Neural progenitor cell (in vitro differentiated cells): Measurements from ENCODE around the gene SLC5A6. TPM values are rescaled to one million over a fixed set of nuclear protein-coding genes. Genes with fewer than 3 reads are reported as not detected.
A peak's percentile ranks its signal among the peaks of the same experiment; 100 is the strongest.
"Not testable (repeated sequence)": the region's sequence is repeated elsewhere in the genome, so short reads cannot be mapped to it uniquely, and the experiment has no call there.

Experiments
- DNase-seq: peaks from one replicate; pipeline ENCODE4 v3.0.0-alpha.2; 2016; ENCODE audit warnings: low spot score
- H2AFZ ChIP-seq: fragments of 200-600 bp; sonication (generic); replicated peaks from 2 replicates; pipeline ENCODE4 v1.6.1; 2016; ENCODE audit warnings: antibody characterized with exemption
- H3F3A ChIP-seq: fragments of 200-600 bp; sonication (generic); 2 replicates; pipeline ENCODE4 v1.6.1; 2016; ENCODE audit warnings: antibody characterized with exemption, low read depth
- H3K27ac ChIP-seq: fragments of 200-600 bp; sonication (generic); 2 replicates; pipeline ENCODE4 v1.5.1; 2016; ENCODE audit warnings: mild to moderate bottlenecking
- H3K27me3 ChIP-seq: fragments of 200-600 bp; sonication (generic); 2 replicates; pipeline ENCODE4 v1.6.1; 2016; ENCODE audit warnings: mild to moderate bottlenecking, moderate library complexity
- H3K36me3 ChIP-seq: fragments of 200-600 bp; sonication (generic); 2 replicates; pipeline ENCODE4 v1.5.1; 2016
- H3K4me1 ChIP-seq: fragments of 200-600 bp; sonication (generic); 2 replicates; pipeline ENCODE4 v1.6.1; 2016; ENCODE audit warnings: mixed run types
- H3K4me2 ChIP-seq: fragments of 200-600 bp; sonication (generic); 2 replicates; pipeline ENCODE4 v1.6.1; 2016
- H3K4me3 ChIP-seq: fragments of 200-600 bp; sonication (generic); 2 replicates; pipeline ENCODE4 v1.5.1; 2016
- H3K79me2 ChIP-seq: fragments of 200-600 bp; sonication (generic); 2 replicates; pipeline ENCODE4 v1.6.1; 2016; ENCODE audit warnings: low read depth
- H3K9ac ChIP-seq: fragments of 200-600 bp; sonication (generic); 2 replicates; pipeline ENCODE4 v1.6.1; 2016
- H3K9me3 ChIP-seq: fragments of 200-600 bp; sonication (generic); 2 replicates; pipeline ENCODE4 v1.5.1; 2016; ENCODE audit warnings: low read depth
- H4K20me1 ChIP-seq: fragments of 200-600 bp; sonication (generic); 2 replicates; pipeline ENCODE4 v1.6.1; 2016; ENCODE audit warnings: low read depth
- H3K27ac Mint-ChIP-seq: 3 replicates; pipeline ENCODE4 v1.8.0; 2021; ENCODE audit warnings: mixed read lengths
- H3K27me3 Mint-ChIP-seq: 2 replicates; pipeline ENCODE4 v1.8.0; 2022; ENCODE audit warnings: low read depth, mild to moderate bottlenecking, inconsistent platforms, moderate library complexity, mixed read lengths; ENCODE audit not compliant: insufficient read depth
- H3K36me3 Mint-ChIP-seq: 3 replicates; pipeline ENCODE4 v1.8.0; 2021; ENCODE audit warnings: mixed read lengths
- H3K4me1 Mint-ChIP-seq: 3 replicates; pipeline ENCODE4 v1.8.0; 2021; ENCODE audit warnings: mixed read lengths
- H3K4me3 Mint-ChIP-seq: 3 replicates; pipeline ENCODE4 v1.8.0; 2021; ENCODE audit warnings: mild to moderate bottlenecking, moderate library complexity, mixed read lengths
- H3K9me3 Mint-ChIP-seq: 3 replicates; pipeline ENCODE4 v1.8.0; 2020; ENCODE audit warnings: mixed read lengths
- EZH2 ChIP-seq: fragments of 200-600 bp; sonication (generic); IDR thresholded peaks from 2 replicates; pipeline ENCODE4 v1.6.1; 2017; ENCODE audit warnings: antibody characterized with exemption, mild to moderate bottlenecking, moderate library complexity
- EZH2phosphoT487 ChIP-seq: fragments of 200-600 bp; sonication (generic); IDR thresholded peaks from 2 replicates; pipeline ENCODE4 v1.6.1; 2017; ENCODE audit warnings: antibody characterized with exemption
- total RNA-seq: library from RNA; depleted of rRNA; stranded (reverse); fragments of >200 nt; gene quantifications from 2 replicates; pipeline ENCODE4 v1.2.3, GENCODE V29; 2015; ENCODE audit warnings: low replicate concordance
- TF ChIP-seq, protein P1 (sequence below): fragments of 200-600 bp; sonication (generic); IDR thresholded peaks from 2 replicates; pipeline ENCODE4 v1.5.1; 2017; ENCODE audit warnings: antibody characterized with exemption, mild to moderate bottlenecking

SLC5A6 gene
- total RNA-seq, 1 donor from 2014 or later: 42.8 TPM

DNA sequence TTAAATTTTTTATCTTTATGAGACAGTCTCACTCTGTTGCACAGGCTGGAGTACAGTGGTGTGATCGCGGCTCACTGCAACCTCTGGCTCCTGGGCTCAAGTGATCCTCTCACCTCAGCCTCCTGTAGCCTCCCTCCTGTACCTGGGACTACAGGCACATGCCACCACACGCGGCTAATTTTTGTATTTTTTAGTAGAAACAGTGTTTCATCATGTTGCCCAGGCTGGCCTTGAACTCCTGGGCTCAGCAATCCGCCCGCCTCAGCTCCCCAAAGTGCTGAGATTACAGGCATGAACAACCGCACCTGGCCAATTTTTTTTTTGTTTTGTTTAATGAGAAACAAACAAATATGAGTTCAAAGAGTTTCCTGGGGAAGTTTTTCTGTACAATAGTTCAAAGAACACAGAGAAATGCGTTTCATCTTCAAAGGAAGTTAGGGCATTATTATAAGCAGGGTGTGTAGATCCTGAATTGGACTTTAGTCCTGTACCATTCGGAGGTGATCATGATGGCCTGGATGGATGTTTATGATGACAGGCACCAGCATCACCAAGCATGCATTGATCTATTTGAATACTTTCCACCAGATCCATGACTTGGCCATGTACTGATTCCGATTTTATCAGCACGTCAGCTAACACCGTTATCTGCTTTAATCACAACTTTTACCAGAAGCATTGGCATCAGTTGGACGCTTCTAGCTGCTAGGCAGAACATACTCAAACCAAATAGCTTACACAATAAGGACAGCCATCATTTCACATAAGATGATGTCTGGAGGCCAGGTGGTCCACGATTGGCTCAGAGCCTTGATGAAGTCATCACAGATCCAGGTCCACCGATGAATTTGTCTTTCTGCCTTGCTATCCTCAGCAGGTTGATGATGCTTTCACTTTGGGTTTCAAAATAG lies 34.4 kb downstream of the SLC5A6 start:
- H3K4me3 ChIP-seq: no peak overlapping the region
- peaks cover 9% of the 10 kb centered on the region for H3K27me3 ChIP-seq
- Mint-ChIP-seq H3K4me1 (peaks cover 3% of the 10 kb centered on the region), H3K36me3 (no peaks in the 10 kb centered on the region), H3K4me3 (no peak overlapping the region), H3K27me3 (no peaks in the 10 kb centered on the region), H3K27ac (no peak overlapping the region), H3K9me3 (no peaks in the 10 kb centered on the region)
- H3K4me2 ChIP-seq: no peak overlapping the region
- H3K27ac ChIP-seq: no peak overlapping the region
- H3F3A ChIP-seq: no peaks in the 10 kb centered on the region
- H2AFZ ChIP-seq: no peak overlapping the region
- no peaks in the 10 kb centered on the region for H3K9me3 ChIP-seq
- no peaks in the 10 kb centered on the region for H3K4me1 ChIP-seq
- H3K9ac ChIP-seq: no peak overlapping the region
- TF ChIP-seq, protein P1, sequence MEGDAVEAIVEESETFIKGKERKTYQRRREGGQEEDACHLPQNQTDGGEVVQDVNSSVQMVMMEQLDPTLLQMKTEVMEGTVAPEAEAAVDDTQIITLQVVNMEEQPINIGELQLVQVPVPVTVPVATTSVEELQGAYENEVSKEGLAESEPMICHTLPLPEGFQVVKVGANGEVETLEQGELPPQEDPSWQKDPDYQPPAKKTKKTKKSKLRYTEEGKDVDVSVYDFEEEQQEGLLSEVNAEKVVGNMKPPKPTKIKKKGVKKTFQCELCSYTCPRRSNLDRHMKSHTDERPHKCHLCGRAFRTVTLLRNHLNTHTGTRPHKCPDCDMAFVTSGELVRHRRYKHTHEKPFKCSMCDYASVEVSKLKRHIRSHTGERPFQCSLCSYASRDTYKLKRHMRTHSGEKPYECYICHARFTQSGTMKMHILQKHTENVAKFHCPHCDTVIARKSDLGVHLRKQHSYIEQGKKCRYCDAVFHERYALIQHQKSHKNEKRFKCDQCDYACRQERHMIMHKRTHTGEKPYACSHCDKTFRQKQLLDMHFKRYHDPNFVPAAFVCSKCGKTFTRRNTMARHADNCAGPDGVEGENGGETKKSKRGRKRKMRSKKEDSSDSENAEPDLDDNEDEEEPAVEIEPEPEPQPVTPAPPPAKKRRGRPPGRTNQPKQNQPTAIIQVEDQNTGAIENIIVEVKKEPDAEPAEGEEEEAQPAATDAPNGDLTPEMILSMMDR: no peak
- TF ChIP-seq EZH2 (no peak), EZH2phosphoT487 (no peak)
- no peaks in the 10 kb centered on the region for H3K79me2 ChIP-seq
- H3K36me3 ChIP-seq: no peaks in the 10 kb centered on the region
- no peak for DNase-seq
- no peaks in the 10 kb centered on the region for H4K20me1 ChIP-seq

DNA sequence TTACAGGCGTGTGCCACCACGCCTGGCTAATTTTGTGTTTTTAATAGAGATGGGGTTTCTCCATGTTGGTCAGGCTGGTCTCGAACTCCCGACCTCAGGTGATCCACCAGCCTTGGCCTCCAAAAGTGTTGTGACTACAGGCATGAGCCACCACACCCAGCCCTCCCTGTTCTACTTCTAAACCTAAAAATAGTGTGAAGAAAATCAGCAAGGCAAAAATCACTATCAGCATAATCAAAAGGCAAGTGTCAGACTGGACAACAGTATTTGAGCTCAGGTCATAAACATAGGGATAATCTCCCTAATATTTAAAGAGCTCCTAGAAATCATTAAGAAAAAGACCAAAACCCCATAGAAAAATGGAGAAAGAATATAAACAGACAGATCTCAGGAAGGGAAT lies 36.3 kb downstream of the SLC5A6 start:
- H3K27me3 ChIP-seq: peaks cover 11% of the 10 kb centered on the region

DNA sequence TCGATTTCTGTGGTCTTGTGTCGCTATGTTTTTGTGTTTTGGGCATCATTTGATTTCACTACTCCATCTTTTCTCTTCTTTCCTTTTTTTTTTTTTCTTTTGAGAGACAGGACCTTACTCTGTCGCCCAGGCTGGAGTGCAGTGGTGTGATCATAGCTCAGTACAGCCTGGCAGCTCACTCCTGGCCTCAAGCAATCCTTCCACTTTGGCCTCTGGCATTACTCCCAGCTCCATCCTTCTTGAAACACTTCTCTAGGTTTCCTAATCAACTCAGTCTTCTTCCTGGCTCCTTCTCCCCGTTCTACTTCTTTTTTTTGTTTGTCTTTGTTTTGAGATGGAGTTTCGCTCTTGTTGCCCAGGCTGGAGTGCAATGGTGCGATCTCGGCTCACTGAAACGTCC lies 36.7 kb downstream of the SLC5A6 start:
- no peak overlapping the region for H3K9ac ChIP-seq
- no peak overlapping the region for H3K4me3 ChIP-seq
- no peaks in the 10 kb centered on the region for H4K20me1 ChIP-seq
- H3K4me2 ChIP-seq: no peak overlapping the region
- H3K27me3 ChIP-seq: peaks cover 16% of the 10 kb centered on the region
- Mint-ChIP-seq H3K4me1 (peaks cover 3% of the 10 kb centered on the region), H3K9me3 (no peaks in the 10 kb centered on the region), H3K27ac (no peak overlapping the region), H3K36me3 (no peaks in the 10 kb centered on the region), H3K27me3 (no peaks in the 10 kb centered on the region), H3K4me3 (no peak overlapping the region)
- DNase-seq: no peak
- H3K27ac ChIP-seq: no peak overlapping the region
- no peaks in the 10 kb centered on the region for H3K9me3 ChIP-seq
- H3K36me3 ChIP-seq: no peaks in the 10 kb centered on the region
- TF ChIP-seq EZH2phosphoT487 (no peak), EZH2 (no peak)
- TF ChIP-seq, protein P1: no peak
- no peaks in the 10 kb centered on the region for H3K79me2 ChIP-seq
- no peaks in the 10 kb centered on the region for H3F3A ChIP-seq
- peak overlapping the region; percentile 78 for H2AFZ ChIP-seq
- no peaks in the 10 kb centered on the region for H3K4me1 ChIP-seq

More for the DNA sequence above, 36.3 kb downstream of the SLC5A6 start:
- H2AFZ ChIP-seq, H3K27me3 Mint-ChIP-seq, H3K4me1 ChIP-seq, H3K4me3 Mint-ChIP-seq, H3K79me2 ChIP-seq, H4K20me1 ChIP-seq, H3K9ac ChIP-seq, H3K36me3 ChIP-seq, H3F3A ChIP-seq, H3K4me3 ChIP-seq, DNase-seq, H3K4me1 Mint-ChIP-seq, H3K4me2 ChIP-seq, H3K9me3 Mint-ChIP-seq, H3K36me3 Mint-ChIP-seq, H3K27ac Mint-ChIP-seq, H3K9me3 ChIP-seq, H3K27ac ChIP-seq: not testable (repeated sequence)

DNA sequence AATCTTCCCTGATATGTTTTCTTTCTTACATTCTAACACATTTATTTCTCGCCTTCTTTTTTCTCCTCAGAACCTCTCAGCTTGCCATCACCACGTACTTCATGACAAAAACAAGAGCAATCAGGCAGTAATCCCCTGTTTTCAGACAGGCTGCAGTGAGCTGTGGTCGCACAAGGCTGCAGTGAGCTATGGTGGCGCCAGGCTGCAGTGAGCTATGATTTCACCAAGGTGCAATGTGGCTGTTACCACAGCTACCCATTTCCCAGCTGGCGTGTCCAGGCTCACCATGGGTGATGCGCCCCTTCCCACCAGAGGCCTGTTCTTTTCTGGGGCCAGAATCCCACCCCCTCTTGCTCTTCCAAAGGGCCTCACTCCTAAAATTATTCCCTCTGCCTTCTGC lies 37.4 kb downstream of the SLC5A6 start:
- H3K4me1 ChIP-seq: no peaks in the 10 kb centered on the region
- Mint-ChIP-seq H3K36me3 (no peaks in the 10 kb centered on the region), H3K4me1 (peaks cover 3% of the 10 kb centered on the region), H3K27ac (no peak overlapping the region), H3K27me3 (peaks cover 2% of the 10 kb centered on the region), H3K9me3 (no peaks in the 10 kb centered on the region), H3K4me3 (no peak overlapping the region)
- no peak overlapping the region for H3K4me3 ChIP-seq
- TF ChIP-seq, protein P1: no peak
- no peak for TF ChIP-seq EZH2
- TF ChIP-seq EZH2phosphoT487: no peak
- no peak overlapping the region for H3K27ac ChIP-seq
- H3K4me2 ChIP-seq: no peak overlapping the region
- no peak overlapping the region for H3K9ac ChIP-seq
- no peaks in the 10 kb centered on the region for H3K36me3 ChIP-seq
- H4K20me1 ChIP-seq: no peaks in the 10 kb centered on the region
- H3K27me3 ChIP-seq: peaks cover 19% of the 10 kb centered on the region
- peak; percentile 16 for DNase-seq
- H2AFZ ChIP-seq: peak overlapping the region; percentile 78
- H3F3A ChIP-seq: no peaks in the 10 kb centered on the region
- no peaks in the 10 kb centered on the region for H3K9me3 ChIP-seq
- H3K79me2 ChIP-seq: no peaks in the 10 kb centered on the region
